HepG2 (cell line): ENCODE measurements around the gene CPSF4. TPM values are rescaled to one million over a fixed set of nuclear protein-coding genes. Genes with fewer than 3 reads are reported as not detected.

Source experiments
- ARID5B ChIP-seq: IDR thresholded peaks from 2 replicates; pipeline ENCODE4 v1.4.0; 2020; ENCODE audit warnings: mild to moderate bottlenecking, missing genetic modification reagents
- ATAD3A ChIP-seq: sonication (generic); formaldehyde crosslinking; IDR thresholded peaks from 2 replicates; pipeline ENCODE4 v1.4.0; 2020; ENCODE audit warnings: missing genetic modification reagents
- ATRX ChIP-seq: sonication (generic); formaldehyde crosslinking; IDR thresholded peaks from 2 replicates; pipeline ENCODE4 v1.4.0; 2020; ENCODE audit warnings: missing genetic modification reagents, borderline replicate concordance
- FOXK1 ChIP-seq: sonication (generic); formaldehyde crosslinking; IDR thresholded peaks from 2 replicates; pipeline ENCODE4 v1.4.0; 2020; ENCODE audit warnings: low read depth, missing genetic modification reagents, borderline replicate concordance
- GPBP1L1 ChIP-seq: sonication (generic); formaldehyde crosslinking; IDR thresholded peaks from 2 replicates; pipeline ENCODE4 v1.5.0; 2020; ENCODE audit warnings: mild to moderate bottlenecking, missing genetic modification reagents
- HIC2 ChIP-seq: sonication (generic); formaldehyde crosslinking; IDR thresholded peaks from 2 replicates; pipeline ENCODE4 v1.9.0; 2022; ENCODE audit warnings: low read depth, missing genetic modification reagents
- KAT2B ChIP-seq: fragments of 150-350 bp; IDR thresholded peaks from 2 replicates; pipeline ENCODE4 v1.6.1; 2014; ENCODE audit warnings: low read depth, low read length, borderline replicate concordance
- KMT2B ChIP-seq: IDR thresholded peaks from 2 replicates; pipeline ENCODE4 v1.6.1; 2016; ENCODE audit warnings: missing genetic modification reagents, missing compliant biosample characterization
- MAZ ChIP-seq, 2 experiments: sonication (generic) in 1 of 2; formaldehyde crosslinking in 1 of 2; IDR thresholded peaks; 2 replicates each; pipeline versions ENCODE4 v1.5.0 to v1.6.1; 2012 to 2020; ENCODE audit warnings: low read depth in 2 of 2, mild to moderate bottlenecking in 2 of 2, borderline replicate concordance in 1 of 2, improper control_type of control experiment in 1 of 2, low read length in 1 of 2, missing genetic modification reagents in 1 of 2, moderate library complexity in 1 of 2
- NFYB ChIP-seq: sonication (generic); formaldehyde crosslinking; IDR thresholded peaks from 2 replicates; pipeline ENCODE4 v1.4.0; 2020; ENCODE audit warnings: missing genetic modification reagents
- RFXAP ChIP-seq: sonication (generic); formaldehyde crosslinking; IDR thresholded peaks from 2 replicates; pipeline ENCODE4 v1.4.0; 2020; ENCODE audit warnings: missing genetic modification reagents, borderline replicate concordance
- ZBTB25 ChIP-seq: IDR thresholded peaks from 2 replicates; pipeline ENCODE4 v1.6.1; 2018; ENCODE audit warnings: missing genetic modification reagents
- ZFP41 ChIP-seq: sonication (generic); formaldehyde crosslinking; IDR thresholded peaks from 2 replicates; pipeline ENCODE4 v1.4.0; 2020; ENCODE audit warnings: mild to moderate bottlenecking, missing genetic modification reagents, borderline replicate concordance
- ZMYM3 ChIP-seq: sonication (generic); formaldehyde crosslinking; IDR thresholded peaks from 2 replicates; pipeline ENCODE4 v1.5.1; 2020; ENCODE audit warnings: mild to moderate bottlenecking, missing genetic modification reagents
- ZNF546 ChIP-seq: sonication (generic); formaldehyde crosslinking; conservative IDR thresholded peaks from 2 replicates; pipeline ENCODE4 v1.8.1; 2023; ENCODE audit warnings: mild to moderate bottlenecking, missing genetic modification reagents
- ZNF724P ChIP-seq: sonication (generic); formaldehyde crosslinking; IDR thresholded peaks from 2 replicates; pipeline ENCODE4 v1.8.0; 2022; ENCODE audit warnings: missing genetic modification reagents, borderline replicate concordance
- polyA plus RNA-seq, 8 experiments: library from polyadenylated mRNA; depleted of rRNA in 3 of 8; stranded (reverse) in 7 of 8; unstranded in 1 of 8; fragments of >200 nt; fragmentation: Illumina TruSeq in 4 of 8; extraction: Trizol in 4 of 8; gene quantifications; 2 replicates each; pipeline versions ENCODE4 v1.2.1 to v1.2.3, GENCODE V29; 2011 to 2016; ENCODE audit warnings: low read depth in 4 of 8, missing spikeins in 1 of 8, mixed read lengths in 1 of 8; ENCODE audit not compliant: insufficient read depth in 1 of 8
- total RNA-seq, 5 experiments: library from RNA; depleted of rRNA; stranded (reverse); fragments of >200 nt; fragmentation: Illumina TruSeq; extraction: Trizol; gene quantifications; 2 replicates each; pipeline ENCODE4 v1.2.3, GENCODE V29; 2016; ENCODE audit warnings: low read depth in 1 of 5
- TF ChIP-seq, protein P1 (sequence below): sonication (generic); formaldehyde crosslinking; IDR thresholded peaks from 2 replicates; pipeline ENCODE4 v1.5.1; 2020; ENCODE audit warnings: missing genetic modification reagents, mild to moderate bottlenecking, borderline replicate concordance

CPSF4 gene
- total and polyA plus RNA-seq, 2 of the 13 experiments (the other 11 are each of a cell fraction or from before 2014, with no cell fraction given) = 34.1 to 49.6 TPM

DNA sequence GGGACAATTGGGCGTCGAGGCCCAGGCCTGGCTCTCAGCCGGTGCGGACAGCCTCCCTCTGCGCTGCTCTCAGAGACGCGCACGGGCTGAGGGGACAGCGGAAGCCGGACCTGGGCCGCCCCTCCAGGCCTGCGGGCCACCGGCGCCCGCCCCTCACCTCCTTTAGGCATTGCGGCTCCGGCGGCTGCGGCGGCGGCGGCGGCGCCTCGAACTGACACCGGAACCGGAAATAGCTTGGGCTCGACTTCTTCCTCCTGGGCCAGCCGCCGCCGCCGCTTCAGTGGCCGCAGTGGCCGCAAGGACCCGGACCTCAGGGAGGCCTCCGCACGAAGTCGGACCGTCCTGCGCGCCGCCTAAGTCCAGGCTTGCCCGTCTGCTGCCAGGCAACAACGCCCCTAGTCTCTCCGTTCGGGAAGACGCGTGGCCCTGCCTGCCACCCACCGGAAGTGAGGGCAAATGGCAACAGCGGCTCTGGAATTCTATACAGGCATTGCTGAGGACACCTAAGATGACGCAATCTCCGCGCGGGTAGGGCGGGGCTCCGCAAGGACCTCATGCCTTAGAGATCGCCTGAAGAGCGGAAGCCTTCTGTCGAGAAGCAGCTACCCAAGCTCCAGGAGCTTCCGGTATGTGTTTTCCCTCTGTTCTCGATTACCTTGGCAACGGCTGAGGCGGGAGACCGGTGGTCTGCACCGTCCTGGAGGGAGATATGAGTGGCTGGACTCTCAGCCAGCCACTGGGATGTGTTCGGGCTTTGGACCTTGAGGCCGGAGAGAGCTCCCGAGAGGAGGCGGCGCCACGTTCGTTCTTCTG is 30.2 kb upstream of the CPSF4 start, which contains the start of the genes BUD31 and PDAP1 (continued):
- TF ChIP-seq HIC2 (CRISPR knock-in tag) (no peak), NFYB (CRISPR knock-in tag) (peak; percentile 41; the same call in 1 of the 2 replicates), ATRX (CRISPR knock-in tag) (no peak; the same call in 1 of the 2 replicates), ZFP41 (no peak), RFXAP (CRISPR knock-in tag) (no peak; the same call in none of the 2 replicates), GPBP1L1 (no peak), ARID5B (peak; percentile 50), ZMYM3 (CRISPR knock-in tag) (no peak), KMT2B (peak; percentile 94), ZNF546 (no peak; the same call in 1 of the 2 replicates), KAT2B (no peak), ZNF724P (CRISPR knock-in tag) (peak; percentile 64; the same call in 1 of the 2 replicates), MAZ (IDR thresholded peaks at IDR 0.05; ENCODE audit: borderline replicate concordance, low read depth, low read length) (0 out of 2 replicates have a peak, but pooled peaks have one; percentile 15), MAZ (CRISPR knock-in tag; IDR thresholded peaks at IDR 0.05; ENCODE audit: low read depth) (peak; percentile 55; the same call in 1 of the 2 replicates), ZBTB25 (CRISPR knock-in tag) (peak; percentile 97), FOXK1 (CRISPR knock-in tag) (peak; percentile 73; the same call in 1 of the 2 replicates), ATAD3A (CRISPR knock-in tag) (no peak)
- TF ChIP-seq, protein P1, sequence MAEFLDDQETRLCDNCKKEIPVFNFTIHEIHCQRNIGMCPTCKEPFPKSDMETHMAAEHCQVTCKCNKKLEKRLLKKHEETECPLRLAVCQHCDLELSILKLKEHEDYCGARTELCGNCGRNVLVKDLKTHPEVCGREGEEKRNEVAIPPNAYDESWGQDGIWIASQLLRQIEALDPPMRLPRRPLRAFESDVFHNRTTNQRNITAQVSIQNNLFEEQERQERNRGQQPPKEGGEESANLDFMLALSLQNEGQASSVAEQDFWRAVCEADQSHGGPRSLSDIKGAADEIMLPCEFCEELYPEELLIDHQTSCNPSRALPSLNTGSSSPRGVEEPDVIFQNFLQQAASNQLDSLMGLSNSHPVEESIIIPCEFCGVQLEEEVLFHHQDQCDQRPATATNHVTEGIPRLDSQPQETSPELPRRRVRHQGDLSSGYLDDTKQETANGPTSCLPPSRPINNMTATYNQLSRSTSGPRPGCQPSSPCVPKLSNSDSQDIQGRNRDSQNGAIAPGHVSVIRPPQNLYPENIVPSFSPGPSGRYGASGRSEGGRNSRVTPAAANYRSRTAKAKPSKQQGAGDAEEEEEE (CRISPR knock-in tag) = no peak
